Lower leg skin (tissue), 3 donors: ENCODE data around the gene GLT6D1.

Experiments
- POLR2A ChIP-seq, 2 donors: fragments of 450-650 bp; IDR thresholded peaks; one replicate each; pipeline ENCODE4 v1.6.1; 2016 to 2017; ENCODE audit warnings: antibody characterized with exemption in 2 of 2, mild to moderate bottlenecking in 1 of 2, moderate library complexity in 1 of 2
- TF ChIP-seq, protein P1 (sequence below), 3 donors: fragments of 450-650 bp; IDR thresholded peaks; one replicate each; pipeline ENCODE4 v1.5.1; 2016; ENCODE audit warnings: antibody characterized with exemption in 3 of 3, mild to moderate bottlenecking in 3 of 3, moderate library complexity in 2 of 3

DNA sequence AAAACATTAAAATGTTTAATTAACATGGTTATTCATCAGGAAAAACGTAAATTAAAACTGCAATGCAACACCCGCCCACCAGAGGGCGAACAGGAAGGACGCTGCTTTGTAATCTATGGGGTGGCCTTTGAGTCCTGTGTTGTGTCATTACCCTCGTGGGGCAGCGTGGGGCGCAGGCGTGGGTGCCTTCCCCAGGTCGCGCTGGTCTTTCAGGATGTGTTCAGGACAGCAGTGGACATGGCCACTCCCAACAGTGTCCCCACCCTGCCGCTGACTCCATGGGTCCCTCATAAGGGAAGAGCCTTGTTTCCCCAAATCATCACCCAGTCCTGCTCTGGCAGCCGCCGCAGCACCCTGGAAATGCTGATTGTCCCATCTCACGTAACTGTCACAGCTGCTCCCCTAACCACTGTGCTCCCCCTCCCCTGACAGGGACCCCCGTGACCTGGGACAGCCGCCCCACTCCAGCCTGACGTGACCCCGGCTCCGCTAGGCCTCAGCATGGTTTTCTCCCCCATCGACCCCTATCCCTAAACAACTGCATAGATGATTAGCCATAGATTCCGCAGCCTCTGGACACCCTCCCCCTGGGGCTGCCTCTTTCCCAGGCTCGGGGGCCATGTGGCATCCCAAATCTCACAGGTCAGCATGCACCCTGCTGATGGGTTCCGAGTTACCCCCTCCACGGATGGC, 36.4 kb downstream of the GLT6D1 start:
- TF ChIP-seq, protein P1, sequence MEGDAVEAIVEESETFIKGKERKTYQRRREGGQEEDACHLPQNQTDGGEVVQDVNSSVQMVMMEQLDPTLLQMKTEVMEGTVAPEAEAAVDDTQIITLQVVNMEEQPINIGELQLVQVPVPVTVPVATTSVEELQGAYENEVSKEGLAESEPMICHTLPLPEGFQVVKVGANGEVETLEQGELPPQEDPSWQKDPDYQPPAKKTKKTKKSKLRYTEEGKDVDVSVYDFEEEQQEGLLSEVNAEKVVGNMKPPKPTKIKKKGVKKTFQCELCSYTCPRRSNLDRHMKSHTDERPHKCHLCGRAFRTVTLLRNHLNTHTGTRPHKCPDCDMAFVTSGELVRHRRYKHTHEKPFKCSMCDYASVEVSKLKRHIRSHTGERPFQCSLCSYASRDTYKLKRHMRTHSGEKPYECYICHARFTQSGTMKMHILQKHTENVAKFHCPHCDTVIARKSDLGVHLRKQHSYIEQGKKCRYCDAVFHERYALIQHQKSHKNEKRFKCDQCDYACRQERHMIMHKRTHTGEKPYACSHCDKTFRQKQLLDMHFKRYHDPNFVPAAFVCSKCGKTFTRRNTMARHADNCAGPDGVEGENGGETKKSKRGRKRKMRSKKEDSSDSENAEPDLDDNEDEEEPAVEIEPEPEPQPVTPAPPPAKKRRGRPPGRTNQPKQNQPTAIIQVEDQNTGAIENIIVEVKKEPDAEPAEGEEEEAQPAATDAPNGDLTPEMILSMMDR (IDR thresholded peaks at IDR 0.05): no peak
- no peak for TF ChIP-seq POLR2A (IDR thresholded peaks at IDR 0.05)
